ENCODE data around the gene LRRFIP2.
"Not testable (repeated sequence)": the region's sequence is repeated elsewhere in the genome, so short reads cannot be mapped to it uniquely, and the experiment has no call there.

LRRFIP2 gene

GRCh38 chr3:37214076-37214475, 39.7 kb upstream of the LRRFIP2 start:
- Histone ChIP-seq H3K9ac (no peak overlapping the region), H3K4me2 (no peak overlapping the region), H3K27me3 (no peaks in the 10 kb centered on the region), H3K4me1 (no peaks in the 10 kb centered on the region), H4K20me1 (no peaks in the 10 kb centered on the region), H3K27ac (no peak overlapping the region), H3K36me3 (peaks cover 13% of the 10 kb centered on the region; the same call in 1 of the 2 replicates), H3K9me3 (peaks cover 23% of the 10 kb centered on the region), H3K4me3 (no peak overlapping the region)
- no peak for TF ChIP-seq Cebpa-rat (IDR thresholded peaks at IDR 0.05)

DNA sequence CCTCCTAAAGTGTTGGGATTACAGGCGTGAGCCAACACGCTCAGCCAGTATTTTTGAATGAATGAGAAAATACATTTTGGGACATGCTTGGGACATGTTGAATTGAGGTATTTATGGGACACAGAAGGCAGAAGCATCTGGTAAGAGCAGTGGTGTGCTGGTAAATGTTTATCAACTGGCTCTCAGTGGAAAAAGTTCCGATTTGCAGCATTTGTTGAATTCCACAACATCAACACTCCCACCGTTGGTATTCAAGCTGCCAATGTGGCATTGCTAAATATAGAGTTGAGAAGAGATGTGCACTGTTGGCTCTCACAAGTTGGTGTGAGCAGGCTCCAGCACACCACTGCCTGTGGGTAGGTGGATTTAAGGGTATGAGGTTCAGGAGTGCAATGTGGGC, 35.8 kb upstream of the LRRFIP2 start:
- no peaks in the 10 kb centered on the region for H3K36me3 ChIP-seq
- H3K9ac ChIP-seq, result no peak overlapping the region
- H3K4me2 ChIP-seq, result no peak overlapping the region
- no peaks in the 10 kb centered on the region for H4K20me1 ChIP-seq
- TF ChIP-seq Cebpa-rat (IDR thresholded peaks at IDR 0.05), result no peak
- no peak overlapping the region for H3K4me3 ChIP-seq
- no peaks in the 10 kb centered on the region for H3K27me3 ChIP-seq
- peaks cover 14% of the 10 kb centered on the region for H3K9me3 ChIP-seq
- H3K4me1 ChIP-seq, result no peaks in the 10 kb centered on the region
- H3K27ac ChIP-seq, result no peak overlapping the region

DNA sequence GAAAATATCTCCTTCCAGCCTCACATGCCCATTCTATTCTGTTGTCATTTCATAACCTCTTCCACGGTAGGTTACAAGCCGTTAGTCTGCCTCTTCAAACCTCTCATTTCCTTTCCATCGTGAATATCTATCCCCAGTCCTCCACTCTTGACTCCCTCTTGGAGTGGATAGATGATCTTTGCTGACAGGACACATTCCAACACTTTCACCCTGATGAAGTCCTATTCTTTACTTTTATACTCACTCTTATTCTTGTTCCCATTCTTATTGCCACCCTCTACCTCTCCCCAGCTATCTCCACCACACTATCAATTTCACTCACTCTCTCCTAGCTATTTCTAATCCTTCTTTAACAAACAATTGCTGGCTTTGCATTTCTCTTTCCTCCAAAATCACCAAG, 34.2 kb upstream of the LRRFIP2 start:
- not testable (repeated sequence) for H3K27me3 ChIP-seq, H3K9ac ChIP-seq, H3K4me2 ChIP-seq, H3K4me1 ChIP-seq, H4K20me1 ChIP-seq, H3K27ac ChIP-seq, H3K36me3 ChIP-seq, H3K4me3 ChIP-seq
- peaks cover 14% of the 10 kb centered on the region for H3K9me3 ChIP-seq

DNA sequence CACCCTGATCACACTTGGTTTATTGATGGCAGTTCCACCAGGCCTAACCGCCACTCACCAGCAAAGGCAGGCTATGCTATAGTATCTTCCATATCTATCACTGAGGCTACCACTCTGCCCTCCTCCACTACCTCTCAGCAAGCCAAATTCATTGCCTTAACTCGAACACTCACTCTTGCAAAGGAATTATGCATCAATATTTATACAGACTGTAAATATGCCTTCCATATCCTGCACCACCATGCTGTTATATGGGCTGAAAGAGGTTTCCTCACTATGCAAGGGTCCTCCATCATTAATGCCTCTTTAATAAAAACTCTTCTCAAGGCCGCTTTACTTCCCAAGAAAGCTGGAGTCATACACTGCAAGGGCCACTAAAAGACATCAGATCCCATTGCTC, 33.6 kb upstream of the LRRFIP2 start:
- not testable (repeated sequence) for H4K20me1 ChIP-seq, H3K27me3 ChIP-seq, H3K9ac ChIP-seq, H3K4me1 ChIP-seq, H3K27ac ChIP-seq, H3K36me3 ChIP-seq, H3K4me3 ChIP-seq, H3K4me2 ChIP-seq
- peaks cover 14% of the 10 kb centered on the region for H3K9me3 ChIP-seq

- H3K4me2 ChIP-seq, result not testable (repeated sequence)
Observed at GRCh38 chr3:37206041-37206440, 31.7 kb upstream of the LRRFIP2 start.

DNA sequence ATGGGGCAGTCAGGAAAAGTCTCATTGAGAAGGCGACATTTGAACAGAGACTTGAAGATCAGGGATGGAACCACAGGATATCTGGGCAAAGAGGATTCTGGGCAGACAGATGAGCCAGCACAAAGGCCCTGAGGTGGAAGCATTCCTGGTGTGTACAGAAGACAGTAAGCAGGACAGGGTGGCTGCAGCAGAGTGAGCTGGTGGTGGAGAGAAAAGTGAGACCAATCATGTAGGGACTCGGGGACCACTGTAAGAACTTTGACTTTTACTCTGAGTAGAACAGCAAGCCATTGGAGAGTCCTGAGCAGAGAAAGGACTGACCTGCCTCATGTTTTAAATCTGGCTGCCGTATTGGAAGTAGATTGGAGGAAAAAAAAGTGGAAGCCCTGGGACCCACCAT, 29.9 kb upstream of the LRRFIP2 start:
- H3K4me1 ChIP-seq, result no peaks in the 10 kb centered on the region
- no peak overlapping the region for H3K4me2 ChIP-seq
- no peak overlapping the region for H3K4me3 ChIP-seq
- H3K9ac ChIP-seq, result no peak overlapping the region
- H3K27ac ChIP-seq, result no peak overlapping the region
- no peak for TF ChIP-seq Cebpa-rat (IDR thresholded peaks at IDR 0.05)
- H3K27me3 ChIP-seq, result no peaks in the 10 kb centered on the region
- H3K36me3 ChIP-seq, result no peaks in the 10 kb centered on the region
- H4K20me1 ChIP-seq, result no peaks in the 10 kb centered on the region
- peaks cover 14% of the 10 kb centered on the region for H3K9me3 ChIP-seq

More at GRCh38 chr3:37206041-37206440, 31.7 kb upstream of the LRRFIP2 start:
- H3K4me1 ChIP-seq, H3K9ac ChIP-seq, H3K27ac ChIP-seq, H3K27me3 ChIP-seq, H4K20me1 ChIP-seq, H3K36me3 ChIP-seq, H3K4me3 ChIP-seq: not testable (repeated sequence)
- peaks cover 14% of the 10 kb centered on the region for H3K9me3 ChIP-seq

DNA sequence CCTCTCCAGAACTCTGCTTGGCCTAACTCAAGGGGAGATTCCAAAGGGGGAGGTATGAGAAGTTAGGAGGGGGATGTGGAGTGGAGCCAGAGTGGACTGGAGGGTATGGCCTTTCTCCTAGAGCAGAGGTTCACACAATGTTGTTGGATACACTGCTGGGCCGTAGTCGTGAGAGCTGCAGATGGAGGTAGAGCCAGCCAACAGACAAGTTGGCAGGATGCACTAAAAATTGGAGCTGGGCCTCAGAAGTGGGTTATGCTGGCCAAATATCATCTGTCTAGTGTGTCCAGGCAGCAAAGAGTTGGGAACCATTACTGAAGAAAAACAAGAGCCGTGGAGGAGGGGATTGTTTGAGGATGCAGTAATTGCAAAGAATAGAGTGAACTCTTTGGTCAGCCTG, 27.7 kb upstream of the LRRFIP2 start:
- Histone ChIP-seq H3K9me3 (no peaks in the 10 kb centered on the region), H4K20me1 (no peaks in the 10 kb centered on the region), H3K4me2 (no peak overlapping the region), H3K27me3 (no peaks in the 10 kb centered on the region), H3K9ac (no peak overlapping the region), H3K27ac (no peak overlapping the region), H3K4me3 (no peak overlapping the region), H3K36me3 (no peaks in the 10 kb centered on the region), H3K4me1 (no peaks in the 10 kb centered on the region)
- TF ChIP-seq Cebpa-rat (IDR thresholded peaks at IDR 0.05), result no peak

GRCh38 chr3:37200141-37200540, 25.8 kb upstream of the LRRFIP2 start:
- Histone ChIP-seq H3K4me3 (no peak overlapping the region), H3K9ac (no peak overlapping the region), H4K20me1 (no peaks in the 10 kb centered on the region), H3K9me3 (0 out of 2 replicates have a peak, but pooled peaks cover 3% of the 10 kb centered on the region), H3K4me2 (no peak overlapping the region), H3K36me3 (no peaks in the 10 kb centered on the region), H3K4me1 (no peaks in the 10 kb centered on the region), H3K27ac (no peak overlapping the region), H3K27me3 (no peaks in the 10 kb centered on the region)
- no peak for TF ChIP-seq Cebpa-rat (IDR thresholded peaks at IDR 0.05)

- H3K4me2 ChIP-seq, result no peak overlapping the region
- no peaks in the 10 kb centered on the region for H3K4me1 ChIP-seq
- no peak overlapping the region for H3K4me3 ChIP-seq
- no peak overlapping the region for H3K9ac ChIP-seq
- H3K9me3 ChIP-seq, result 0 out of 2 replicates have a peak, but pooled peaks cover 6% of the 10 kb centered on the region
- H4K20me1 ChIP-seq, result no peaks in the 10 kb centered on the region
- TF ChIP-seq Cebpa-rat (IDR thresholded peaks at IDR 0.05), result no peak
- H3K27me3 ChIP-seq, result no peaks in the 10 kb centered on the region
- no peak overlapping the region for H3K27ac ChIP-seq
- no peaks in the 10 kb centered on the region for H3K36me3 ChIP-seq
Observed at GRCh38 chr3:37198996-37199395, 24.6 kb upstream of the LRRFIP2 start.

- Histone ChIP-seq H3K4me2 (no peak overlapping the region), H3K9ac (no peak overlapping the region), H3K4me3 (no peak overlapping the region), H3K4me1 (no peaks in the 10 kb centered on the region), H3K36me3 (no peaks in the 10 kb centered on the region), H4K20me1 (no peaks in the 10 kb centered on the region), H3K27ac (no peak overlapping the region), H3K27me3 (no peaks in the 10 kb centered on the region), H3K9me3 (0 out of 2 replicates have a peak, but pooled peaks cover 6% of the 10 kb centered on the region)
- no peak for TF ChIP-seq Cebpa-rat (IDR thresholded peaks at IDR 0.05)
Observed at GRCh38 chr3:37198547-37198946, 24.2 kb upstream of the LRRFIP2 start.

GRCh38 chr3:37197810-37198371, 23.5 kb upstream of the LRRFIP2 start:
- no peak overlapping the region for H3K9ac ChIP-seq
- no peak for TF ChIP-seq Cebpa-rat (IDR thresholded peaks at IDR 0.05)

More at GRCh38 chr3:37197810-37198371, 23.5 kb upstream of the LRRFIP2 start:
- no peaks in the 10 kb centered on the region for H3K27me3 ChIP-seq
- H3K4me2 ChIP-seq, result no peak overlapping the region
- H3K27ac ChIP-seq, result no peak overlapping the region
- no peak overlapping the region for H3K4me3 ChIP-seq
- no peaks in the 10 kb centered on the region for H3K4me1 ChIP-seq
- no peaks in the 10 kb centered on the region for H4K20me1 ChIP-seq
- H3K36me3 ChIP-seq, result no peaks in the 10 kb centered on the region
- 0 out of 2 replicates have a peak, but pooled peaks cover 6% of the 10 kb centered on the region for H3K9me3 ChIP-seq

Measured in BLaER1 (cell line).